Omental fat pad (tissue), 4 donors: ENCODE measurements around the gene PLXNA4. TPM values are rescaled to one million over a fixed set of nuclear protein-coding genes. Genes with fewer than 3 reads are reported as not detected.

Source experiments
- ATAC-seq: fragments of 150-250 bp; one replicate; pipeline ENCODE4 v1.9.1; 2016; ENCODE audit warnings: mild to moderate bottlenecking, moderate library complexity; ENCODE audit not compliant: low FRiP score
- DNase-seq: peaks from one replicate; pipeline ENCODE4 v3.0.0-alpha.2; 2019; ENCODE audit warnings: low spot score
- CTCF ChIP-seq, 3 donors: fragments of 450-650 bp; IDR thresholded peaks; one replicate each; pipeline ENCODE4 v1.5.1; 2016 to 2017; ENCODE audit warnings: antibody characterized with exemption in 3 of 3, mild to moderate bottlenecking in 3 of 3, moderate library complexity in 2 of 3
- total RNA-seq, 4 donors: library from RNA; depleted of rRNA; stranded (reverse); fragments of >200 nt; gene quantifications; one replicate each; pipeline ENCODE4 v1.1.0, GENCODE V29; 2016

Gene PLXNA4
- total RNA-seq, 4 donors from 2014 or later, result 31.4 to 111 (median 41.9) TPM

- TF ChIP-seq CTCF (IDR thresholded peaks at IDR 0.05), result no peak
- no peak for ATAC-seq
Measured at GRCh38 chr7:132347123-132347522, 229.1 kb downstream of the PLXNA4 start.

GRCh38 chr7:132345543-132346129 is 230.6 kb downstream of the PLXNA4 start:
- TF ChIP-seq CTCF (IDR thresholded peaks at IDR 0.05), result no peak
- ATAC-seq, result no peak
- no peak for DNase-seq

More at GRCh38 chr7:132347123-132347522, 229.1 kb downstream of the PLXNA4 start:
- no peak for DNase-seq

GRCh38 chr7:132345030-132345429 is 231.2 kb downstream of the PLXNA4 start:
- no peak for TF ChIP-seq CTCF (IDR thresholded peaks at IDR 0.05)
- no peak for DNase-seq
- ATAC-seq, result no peak

DNA sequence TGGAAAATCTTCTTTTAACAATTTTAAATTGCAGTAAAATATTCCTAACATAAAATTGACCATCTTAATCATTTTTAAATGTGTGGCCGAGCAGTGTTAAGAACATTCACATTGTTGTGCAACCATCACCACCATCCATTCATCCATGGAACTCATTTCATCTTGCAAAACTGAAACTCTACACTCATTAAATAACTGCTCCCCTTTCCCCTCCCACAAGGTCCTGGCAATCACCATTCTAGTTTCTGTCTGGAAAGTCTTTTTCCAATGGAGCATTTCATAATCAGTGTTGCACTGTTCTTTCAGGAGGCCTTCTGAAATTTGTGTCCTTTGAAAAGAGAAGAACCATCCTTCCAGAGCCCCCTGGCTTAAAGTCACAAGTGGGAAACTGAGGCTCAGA is 233.1 kb downstream of the PLXNA4 start:
- ATAC-seq, result peak; percentile 96
- no peak for TF ChIP-seq CTCF (IDR thresholded peaks at IDR 0.05)
- no peak for DNase-seq

DNA sequence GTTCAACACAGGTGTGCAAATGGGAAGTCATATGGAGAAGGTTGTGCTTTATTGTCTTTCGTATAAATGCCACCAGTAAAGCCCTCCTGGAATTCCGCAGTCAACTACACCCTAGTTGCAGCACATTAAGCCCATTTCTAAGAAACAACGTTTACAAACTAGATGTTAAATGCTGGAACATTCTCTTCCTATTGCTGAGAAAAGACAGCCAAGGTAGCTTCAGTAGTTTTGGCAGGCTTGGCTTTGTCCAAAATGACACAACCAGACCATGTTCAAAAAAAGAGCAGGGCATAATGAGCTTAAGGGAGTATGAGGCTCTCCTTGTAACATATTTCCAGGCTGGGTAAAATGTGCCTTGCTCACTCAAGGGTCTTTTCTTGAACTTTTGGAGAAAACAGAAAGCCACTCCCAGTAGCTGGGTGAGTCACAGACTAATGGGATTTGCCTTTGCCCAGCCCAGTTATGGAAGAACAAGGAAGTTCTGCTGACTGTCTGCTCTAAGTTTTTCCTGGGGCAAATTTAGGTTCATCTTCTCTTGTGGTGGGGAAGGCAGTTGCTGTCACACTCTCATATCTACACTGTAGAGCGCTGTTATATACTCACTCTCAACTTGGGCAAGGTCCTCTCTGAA is 238.7 kb downstream of the PLXNA4 start:
- no peak for TF ChIP-seq CTCF (IDR thresholded peaks at IDR 0.05)
- ATAC-seq, result no peak
- DNase-seq, result no peak

DNA sequence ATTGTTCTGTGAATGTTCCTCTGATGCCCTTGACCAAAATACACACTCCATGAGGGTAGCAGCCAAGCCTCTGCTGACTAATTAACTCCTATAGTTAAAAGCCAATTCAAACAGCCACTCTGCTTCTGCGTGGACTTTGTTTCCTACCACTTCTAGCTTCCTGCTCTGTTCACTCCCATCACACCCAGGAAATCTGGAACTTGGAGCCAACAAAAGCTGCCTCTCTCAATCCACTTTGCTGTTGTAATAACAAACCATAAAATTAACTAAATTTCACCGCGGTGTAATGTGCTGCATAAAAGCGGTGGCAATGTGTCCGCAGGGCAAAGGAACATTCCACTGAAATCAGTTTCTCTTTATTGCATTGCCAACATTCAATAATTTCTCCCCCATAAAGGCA is 239.5 kb downstream of the PLXNA4 start:
- no peak for DNase-seq
- no peak for TF ChIP-seq CTCF (IDR thresholded peaks at IDR 0.05)
- ATAC-seq, result no peak

DNA sequence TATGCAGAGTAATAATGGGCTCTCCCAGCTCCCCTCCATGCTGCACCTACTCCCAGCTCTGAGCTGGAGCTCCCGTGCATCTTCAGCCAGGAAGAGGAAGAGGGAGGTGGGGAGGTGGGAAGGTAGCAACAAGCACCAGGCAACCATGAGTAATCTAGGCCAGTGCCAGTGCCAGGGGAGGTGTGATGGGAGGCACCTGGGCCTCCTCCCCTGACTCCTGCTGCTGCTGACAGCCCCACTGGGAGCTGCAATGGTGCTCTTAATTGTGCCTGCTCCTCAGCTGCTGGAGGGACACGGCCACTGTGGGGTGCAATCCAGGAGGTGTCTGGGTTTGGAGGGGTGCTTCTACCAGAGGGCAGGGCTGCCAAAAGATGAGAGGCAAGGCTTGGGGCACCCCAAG is 243.0 kb downstream of the PLXNA4 start:
- DNase-seq (no peak), ATAC-seq (no peak)
- TF ChIP-seq CTCF (IDR thresholded peaks at IDR 0.05), result no peak
